Measurements from ENCODE around the gene RBSN.

DNA sequence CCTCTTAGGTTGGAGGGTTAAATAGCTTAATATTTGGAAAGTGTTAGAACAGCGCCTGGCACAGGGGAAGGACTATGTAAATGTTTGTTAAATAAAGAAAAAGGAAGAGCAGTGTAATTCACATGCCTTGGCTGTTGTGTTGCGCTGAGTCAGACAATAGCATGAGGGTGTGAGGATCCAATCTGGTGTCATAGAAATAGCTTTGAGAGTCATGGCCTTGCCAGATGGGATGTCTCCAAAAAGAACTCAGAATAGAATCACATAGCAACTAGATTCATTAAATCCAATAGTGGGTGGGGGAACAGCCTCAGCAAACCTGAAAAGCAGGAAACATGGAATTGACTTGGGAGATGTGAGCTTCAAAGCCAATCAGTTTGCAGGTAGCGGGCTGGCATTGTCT lies 3.9 kb upstream of the RBSN start:
- TF ChIP-seq, protein P1, sequence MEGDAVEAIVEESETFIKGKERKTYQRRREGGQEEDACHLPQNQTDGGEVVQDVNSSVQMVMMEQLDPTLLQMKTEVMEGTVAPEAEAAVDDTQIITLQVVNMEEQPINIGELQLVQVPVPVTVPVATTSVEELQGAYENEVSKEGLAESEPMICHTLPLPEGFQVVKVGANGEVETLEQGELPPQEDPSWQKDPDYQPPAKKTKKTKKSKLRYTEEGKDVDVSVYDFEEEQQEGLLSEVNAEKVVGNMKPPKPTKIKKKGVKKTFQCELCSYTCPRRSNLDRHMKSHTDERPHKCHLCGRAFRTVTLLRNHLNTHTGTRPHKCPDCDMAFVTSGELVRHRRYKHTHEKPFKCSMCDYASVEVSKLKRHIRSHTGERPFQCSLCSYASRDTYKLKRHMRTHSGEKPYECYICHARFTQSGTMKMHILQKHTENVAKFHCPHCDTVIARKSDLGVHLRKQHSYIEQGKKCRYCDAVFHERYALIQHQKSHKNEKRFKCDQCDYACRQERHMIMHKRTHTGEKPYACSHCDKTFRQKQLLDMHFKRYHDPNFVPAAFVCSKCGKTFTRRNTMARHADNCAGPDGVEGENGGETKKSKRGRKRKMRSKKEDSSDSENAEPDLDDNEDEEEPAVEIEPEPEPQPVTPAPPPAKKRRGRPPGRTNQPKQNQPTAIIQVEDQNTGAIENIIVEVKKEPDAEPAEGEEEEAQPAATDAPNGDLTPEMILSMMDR (IDR thresholded peaks at IDR 0.05), result no peak
- TF ChIP-seq POLR2A (IDR thresholded peaks at IDR 0.05) (no peak), POLR2AphosphoS5 (IDR thresholded peaks at IDR 0.05; ENCODE audit: insufficient read depth in 1 of 2, low read depth in 1 of 2) (no peak)

Measured in vagina (tissue), 2 donors.